Fibroblast of skin of abdomen (primary cell): ENCODE measurements around the gene GGA1. TPM values are rescaled to one million over a fixed set of nuclear protein-coding genes. Genes with fewer than 3 reads are reported as not detected.

Experiments used
- DNase-seq: peaks from one replicate; pipeline ENCODE4 v3.0.0-alpha.2; 2013
- polyA plus RNA-seq, 2 experiments: library from polyadenylated mRNA; unstranded; fragments of 120-200 nt; gene quantifications; one replicate each; pipeline ENCODE4 v1.2.1, GENCODE V29; 2013; ENCODE audit not compliant: insufficient read length in 2 of 2

Gene GGA1
- 32.6 TPM for polyA plus RNA-seq (2013, experiment 1 of 2; ENCODE audit: insufficient read length)
- polyA plus RNA-seq (2013, experiment 2 of 2; ENCODE audit: insufficient read length), result 36.0 TPM

GRCh38 chr22:37608477-37609239, at the start of gene GGA1:
GGA1 (plus strand) TSS chr22:37608834; CDS start chr22:37608861, 27 bp downstream.
- DNase-seq, result peak; percentile 98

- DNase-seq, result no peak
Measured at GRCh38 chr22:37559521-37559900, 49.1 kb upstream of the GGA1 start.

GRCh38 chr22:37559901-37560607, 48.6 kb upstream of the GGA1 start, which contains the start of gene CDC42EP1:
CDC42EP1 (plus strand) TSS chr22:37560480; CDS start chr22:37566350, 5,870 bp downstream.
- peak; percentile 66 for DNase-seq

- peak; percentile 75 for DNase-seq
Measured at GRCh38 chr22:37560608-37561211, 47.9 kb upstream of the GGA1 start.

- DNase-seq, result peak; percentile 87
Measured at GRCh38 chr22:37561212-37562048, 47.2 kb upstream of the GGA1 start.

- no peak for DNase-seq
Measured at GRCh38 chr22:37562049-37562875, 46.4 kb upstream of the GGA1 start.

- peak; percentile 92 for DNase-seq
Measured at GRCh38 chr22:37563153-37564081, 45.2 kb upstream of the GGA1 start.

GRCh38 chr22:37564111-37564711, 44.4 kb upstream of the GGA1 start:
- DNase-seq, result no peak

GRCh38 chr22:37565830-37566229, 42.8 kb upstream of the GGA1 start:
- no peak for DNase-seq

GRCh38 chr22:37566329-37566837, 42.3 kb upstream of the GGA1 start:
- no peak for DNase-seq

GRCh38 chr22:37566903-37567798, 41.5 kb upstream of the GGA1 start:
- peak; percentile 49 for DNase-seq

- DNase-seq, result no peak
Measured at GRCh38 chr22:37568012-37568411, 40.6 kb upstream of the GGA1 start.

- DNase-seq, result no peak
Measured at GRCh38 chr22:37568448-37569008, 40.1 kb upstream of the GGA1 start.

GRCh38 chr22:37569009-37569920, 39.4 kb upstream of the GGA1 start:
- no peak for DNase-seq

- DNase-seq, result no peak
Measured at GRCh38 chr22:37569921-37570660, 38.5 kb upstream of the GGA1 start.

GRCh38 chr22:37570661-37570976, 38.0 kb upstream of the GGA1 start:
- DNase-seq, result no peak
